Measurements from ENCODE around the gene RND2. TPM values are rescaled to one million over a fixed set of nuclear protein-coding genes. Genes with fewer than 3 reads are reported as not detected.

Gene RND2
- total and polyA plus RNA-seq, 9 of the 15 experiments (the other 6 are each of a cell fraction or from before 2014, with no cell fraction given): 0.15 to 1.9 (median 0.98) TPM

DNA sequence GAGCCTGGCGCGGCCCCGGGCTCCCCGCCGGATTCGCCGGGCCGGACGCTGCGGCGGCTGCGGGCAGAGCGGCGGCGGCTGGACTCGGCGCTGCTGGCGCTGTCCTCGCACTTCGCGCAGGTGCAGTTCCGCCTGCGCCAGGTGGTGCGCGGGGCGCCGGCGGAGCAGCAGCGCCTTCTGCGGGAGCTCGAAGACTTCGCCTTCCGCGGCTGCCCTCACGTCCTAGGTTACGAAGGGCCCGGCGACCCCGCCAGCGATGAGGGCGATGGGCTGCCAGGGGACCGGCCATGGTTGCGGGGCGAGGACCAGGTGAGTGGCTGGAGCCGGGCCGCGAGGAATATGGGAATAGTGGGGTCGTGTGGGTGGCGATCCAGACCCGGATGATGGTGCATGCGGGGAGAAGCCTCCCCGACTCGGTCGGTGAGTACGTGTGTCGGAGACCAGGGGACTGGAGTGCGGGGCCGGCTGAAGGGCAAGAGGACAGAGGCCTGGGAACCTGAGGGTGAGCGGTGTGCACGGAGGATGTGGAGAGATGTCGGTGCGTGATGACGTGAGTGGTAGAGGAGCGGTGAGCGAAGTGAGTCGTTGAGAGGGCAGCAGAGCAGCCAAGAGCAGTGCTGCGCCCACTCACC, 44.1 kb upstream of the RND2 start (continued):
- no peak for TF ChIP-seq ZNF778 (CRISPR knock-in tag; IDR thresholded peaks at IDR 0.05)
- 0 out of 2 replicates have a peak, but pooled peaks have one; percentile 6 for TF ChIP-seq ZBTB17 (CRISPR knock-in tag; IDR thresholded peaks at IDR 0.05)
- TF ChIP-seq MECOM (CRISPR knock-in tag; IDR thresholded peaks at IDR 0.05): no peak
- no peak for TF ChIP-seq ARHGAP35 (IDR thresholded peaks at IDR 0.05; ENCODE audit: partially characterized antibody)
- TF ChIP-seq CEBPG (CRISPR knock-in tag; IDR thresholded peaks at IDR 0.05): no peak
- no peak for TF ChIP-seq CEBPG (tag; conservative IDR thresholded peaks at IDR 0.05 in 1 of 2, IDR thresholded peaks at IDR 0.05 in 1 of 2)
- TF ChIP-seq RBM39 (optimal IDR thresholded peaks at IDR 0.05; ENCODE audit: low read depth, low read length): no peak
- TF ChIP-seq, protein P1, sequence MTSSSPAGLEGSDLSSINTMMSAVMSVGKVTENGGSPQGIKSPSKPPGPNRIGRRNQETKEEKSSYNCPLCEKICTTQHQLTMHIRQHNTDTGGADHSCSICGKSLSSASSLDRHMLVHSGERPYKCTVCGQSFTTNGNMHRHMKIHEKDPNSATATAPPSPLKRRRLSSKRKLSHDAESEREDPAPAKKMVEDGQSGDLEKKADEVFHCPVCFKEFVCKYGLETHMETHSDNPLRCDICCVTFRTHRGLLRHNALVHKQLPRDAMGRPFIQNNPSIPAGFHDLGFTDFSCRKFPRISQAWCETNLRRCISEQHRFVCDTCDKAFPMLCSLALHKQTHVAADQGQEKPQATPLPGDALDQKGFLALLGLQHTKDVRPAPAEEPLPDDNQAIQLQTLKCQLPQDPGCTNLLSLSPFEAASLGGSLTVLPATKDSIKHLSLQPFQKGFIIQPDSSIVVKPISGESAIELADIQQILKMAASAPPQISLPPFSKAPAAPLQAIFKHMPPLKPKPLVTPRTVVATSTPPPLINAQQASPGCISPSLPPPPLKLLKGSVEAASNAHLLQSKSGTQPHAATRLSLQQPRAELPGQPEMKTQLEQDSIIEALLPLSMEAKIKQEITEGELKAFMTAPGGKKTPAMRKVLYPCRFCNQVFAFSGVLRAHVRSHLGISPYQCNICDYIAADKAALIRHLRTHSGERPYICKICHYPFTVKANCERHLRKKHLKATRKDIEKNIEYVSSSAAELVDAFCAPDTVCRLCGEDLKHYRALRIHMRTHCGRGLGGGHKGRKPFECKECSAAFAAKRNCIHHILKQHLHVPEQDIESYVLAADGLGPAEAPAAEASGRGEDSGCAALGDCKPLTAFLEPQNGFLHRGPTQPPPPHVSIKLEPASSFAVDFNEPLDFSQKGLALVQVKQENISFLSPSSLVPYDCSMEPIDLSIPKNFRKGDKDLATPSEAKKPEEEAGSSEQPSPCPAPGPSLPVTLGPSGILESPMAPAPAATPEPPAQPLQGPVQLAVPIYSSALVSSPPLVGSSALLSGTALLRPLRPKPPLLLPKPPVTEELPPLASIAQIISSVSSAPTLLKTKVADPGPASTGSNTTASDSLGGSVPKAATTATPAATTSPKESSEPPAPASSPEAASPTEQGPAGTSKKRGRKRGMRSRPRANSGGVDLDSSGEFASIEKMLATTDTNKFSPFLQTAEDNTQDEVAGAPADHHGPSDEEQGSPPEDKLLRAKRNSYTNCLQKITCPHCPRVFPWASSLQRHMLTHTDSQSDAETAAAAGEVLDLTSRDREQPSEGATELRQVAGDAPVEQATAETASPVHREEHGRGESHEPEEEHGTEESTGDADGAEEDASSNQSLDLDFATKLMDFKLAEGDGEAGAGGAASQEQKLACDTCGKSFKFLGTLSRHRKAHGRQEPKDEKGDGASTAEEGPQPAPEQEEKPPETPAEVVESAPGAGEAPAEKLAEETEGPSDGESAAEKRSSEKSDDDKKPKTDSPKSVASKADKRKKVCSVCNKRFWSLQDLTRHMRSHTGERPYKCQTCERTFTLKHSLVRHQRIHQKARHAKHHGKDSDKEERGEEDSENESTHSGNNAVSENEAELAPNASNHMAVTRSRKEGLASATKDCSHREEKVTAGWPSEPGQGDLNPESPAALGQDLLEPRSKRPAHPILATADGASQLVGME (CRISPR knock-in tag; IDR thresholded peaks at IDR 0.05): no peak
- TF ChIP-seq ZBTB1 (CRISPR knock-in tag; IDR thresholded peaks at IDR 0.05; ENCODE audit: borderline replicate concordance, low read depth): peak; percentile 86; the same call in 1 of the 2 replicates
- no peak for TF ChIP-seq E2F3 (CRISPR knock-in tag; IDR thresholded peaks at IDR 0.05)
- no peak for TF ChIP-seq PPARD (CRISPR knock-in tag; IDR thresholded peaks at IDR 0.05)
- no peak for TF ChIP-seq ZNF197 (CRISPR knock-in tag; IDR thresholded peaks at IDR 0.05; ENCODE audit: low read depth)
- TF ChIP-seq SUPT5H (IDR thresholded peaks at IDR 0.05): peak; percentile 56
- no peak for TF ChIP-seq GABPB1 (CRISPR knock-in tag; IDR thresholded peaks at IDR 0.05)
- TF ChIP-seq PML (IDR thresholded peaks at IDR 0.05; ENCODE audit: low read length): no peak
- TF ChIP-seq, protein P2, sequence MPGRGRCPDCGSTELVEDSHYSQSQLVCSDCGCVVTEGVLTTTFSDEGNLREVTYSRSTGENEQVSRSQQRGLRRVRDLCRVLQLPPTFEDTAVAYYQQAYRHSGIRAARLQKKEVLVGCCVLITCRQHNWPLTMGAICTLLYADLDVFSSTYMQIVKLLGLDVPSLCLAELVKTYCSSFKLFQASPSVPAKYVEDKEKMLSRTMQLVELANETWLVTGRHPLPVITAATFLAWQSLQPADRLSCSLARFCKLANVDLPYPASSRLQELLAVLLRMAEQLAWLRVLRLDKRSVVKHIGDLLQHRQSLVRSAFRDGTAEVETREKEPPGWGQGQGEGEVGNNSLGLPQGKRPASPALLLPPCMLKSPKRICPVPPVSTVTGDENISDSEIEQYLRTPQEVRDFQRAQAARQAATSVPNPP (IDR thresholded peaks at IDR 0.05; ENCODE audit: borderline replicate concordance, insufficient read depth, insufficient read length): no peak
- peak; percentile 98 for TF ChIP-seq L3MBTL2 (IDR thresholded peaks at IDR 0.05)
- TF ChIP-seq NFRKB (IDR thresholded peaks at IDR 0.05; ENCODE audit: low read depth): no peak
- no peak for TF ChIP-seq ZNF431 (CRISPR knock-in tag; IDR thresholded peaks at IDR 0.05)
- TF ChIP-seq ZNF347 (CRISPR knock-in tag; IDR thresholded peaks at IDR 0.05; ENCODE audit: low read depth): no peak

All from K562 (cell line).